HepG2 (cell line): ENCODE data around the gene PRR14. TPM values are rescaled to one million over a fixed set of nuclear protein-coding genes. Genes with fewer than 3 reads are reported as not detected.

ENCODE experiments used
- CEBPG ChIP-seq: IDR thresholded peaks from 2 replicates; pipeline ENCODE4 v1.6.1; 2016
- KDM6A ChIP-seq: IDR thresholded peaks from 2 replicates; pipeline ENCODE4 v1.6.1; 2016; ENCODE audit warnings: low read depth
- NFE2L1 ChIP-seq: sonication (generic); formaldehyde crosslinking; IDR thresholded peaks from 2 replicates; pipeline ENCODE4 v1.4.0; 2020; ENCODE audit warnings: missing genetic modification reagents, mild to moderate bottlenecking, borderline replicate concordance
- RXRB ChIP-seq: IDR thresholded peaks from 2 replicates; pipeline ENCODE4 v1.6.1; 2016; ENCODE audit warnings: borderline replicate concordance, missing genetic modification reagents, missing compliant biosample characterization
- ZFP82 ChIP-seq: sonication (generic); formaldehyde crosslinking; IDR thresholded peaks from 2 replicates; pipeline ENCODE4 v1.5.1; 2020; ENCODE audit warnings: mild to moderate bottlenecking, missing genetic modification reagents, borderline replicate concordance
- ZNF20 ChIP-seq: sonication (generic); formaldehyde crosslinking; IDR thresholded peaks from 2 replicates; pipeline ENCODE4 v1.4.0; 2020; ENCODE audit warnings: mild to moderate bottlenecking, moderate library complexity, missing genetic modification reagents
- ZNF232 ChIP-seq: sonication (generic); formaldehyde crosslinking; IDR thresholded peaks from 2 replicates; pipeline ENCODE4 v1.4.0; 2020; ENCODE audit warnings: missing genetic modification reagents, borderline replicate concordance
- ZNF354B ChIP-seq: sonication (generic); formaldehyde crosslinking; IDR thresholded peaks from 2 replicates; pipeline ENCODE4 v1.8.0; 2022; ENCODE audit warnings: mild to moderate bottlenecking, missing genetic modification reagents
- ZNF75D ChIP-seq: sonication (generic); formaldehyde crosslinking; IDR thresholded peaks from 2 replicates; pipeline ENCODE4 v1.8.1; 2023; ENCODE audit warnings: missing genetic modification reagents, mild to moderate bottlenecking, borderline replicate concordance
- ZNF761 ChIP-seq: sonication (generic); formaldehyde crosslinking; conservative IDR thresholded peaks from 2 replicates; pipeline ENCODE4 v1.4.0; 2020; ENCODE audit warnings: mild to moderate bottlenecking, missing genetic modification reagents
- ZNF841 ChIP-seq: sonication (generic); formaldehyde crosslinking; IDR thresholded peaks from 2 replicates; pipeline ENCODE4 v1.8.1; 2023; ENCODE audit warnings: missing genetic modification reagents, borderline replicate concordance
- polyA plus RNA-seq, 8 experiments: library from polyadenylated mRNA; depleted of rRNA in 3 of 8; stranded (reverse) in 7 of 8; unstranded in 1 of 8; fragments of >200 nt; fragmentation: Illumina TruSeq in 4 of 8; extraction: Trizol in 4 of 8; gene quantifications; 2 replicates each; pipeline versions ENCODE4 v1.2.1 to v1.2.3, GENCODE V29; 2011 to 2016; ENCODE audit warnings: low read depth in 4 of 8, missing spikeins in 1 of 8, mixed read lengths in 1 of 8; ENCODE audit not compliant: insufficient read depth in 1 of 8
- total RNA-seq, 5 experiments: library from RNA; depleted of rRNA; stranded (reverse); fragments of >200 nt; fragmentation: Illumina TruSeq; extraction: Trizol; gene quantifications; 2 replicates each; pipeline ENCODE4 v1.2.3, GENCODE V29; 2016; ENCODE audit warnings: low read depth in 1 of 5
- TF ChIP-seq, protein P1 (sequence below): IDR thresholded peaks from 2 replicates; pipeline ENCODE4 v1.6.1; 2016; ENCODE audit warnings: missing compliant biosample characterization, missing genetic modification reagents, borderline replicate concordance
- TF ChIP-seq, protein P2 (sequence below): sonication (generic); formaldehyde crosslinking; IDR thresholded peaks from 2 replicates; pipeline ENCODE4 v1.4.0; 2020; ENCODE audit warnings: mild to moderate bottlenecking, missing genetic modification reagents
- TF ChIP-seq, protein P3 (sequence below): IDR thresholded peaks from 2 replicates; pipeline ENCODE4 v1.6.1; 2016; ENCODE audit warnings: low read depth, borderline replicate concordance
- TF ChIP-seq, protein P4 (sequence below): sonication (generic); formaldehyde crosslinking; IDR thresholded peaks from 2 replicates; pipeline ENCODE4 v1.9.0; 2021; ENCODE audit warnings: missing genetic modification reagents, mild to moderate bottlenecking, borderline replicate concordance
- TF ChIP-seq, protein P5 (sequence below): sonication (generic); formaldehyde crosslinking; IDR thresholded peaks from 2 replicates; pipeline ENCODE4 v1.4.0; 2020; ENCODE audit warnings: missing genetic modification reagents, mild to moderate bottlenecking, borderline replicate concordance
- TF ChIP-seq, protein P6 (sequence below): sonication (generic); formaldehyde crosslinking; conservative IDR thresholded peaks from 2 replicates; pipeline ENCODE4 v1.5.0; 2020; ENCODE audit warnings: missing genetic modification reagents

The PRR14 gene
- total and polyA plus RNA-seq, 2 of the 13 experiments (the other 11 are each of a cell fraction or from before 2014, with no cell fraction given) = 8.4 to 11.0 TPM

DNA sequence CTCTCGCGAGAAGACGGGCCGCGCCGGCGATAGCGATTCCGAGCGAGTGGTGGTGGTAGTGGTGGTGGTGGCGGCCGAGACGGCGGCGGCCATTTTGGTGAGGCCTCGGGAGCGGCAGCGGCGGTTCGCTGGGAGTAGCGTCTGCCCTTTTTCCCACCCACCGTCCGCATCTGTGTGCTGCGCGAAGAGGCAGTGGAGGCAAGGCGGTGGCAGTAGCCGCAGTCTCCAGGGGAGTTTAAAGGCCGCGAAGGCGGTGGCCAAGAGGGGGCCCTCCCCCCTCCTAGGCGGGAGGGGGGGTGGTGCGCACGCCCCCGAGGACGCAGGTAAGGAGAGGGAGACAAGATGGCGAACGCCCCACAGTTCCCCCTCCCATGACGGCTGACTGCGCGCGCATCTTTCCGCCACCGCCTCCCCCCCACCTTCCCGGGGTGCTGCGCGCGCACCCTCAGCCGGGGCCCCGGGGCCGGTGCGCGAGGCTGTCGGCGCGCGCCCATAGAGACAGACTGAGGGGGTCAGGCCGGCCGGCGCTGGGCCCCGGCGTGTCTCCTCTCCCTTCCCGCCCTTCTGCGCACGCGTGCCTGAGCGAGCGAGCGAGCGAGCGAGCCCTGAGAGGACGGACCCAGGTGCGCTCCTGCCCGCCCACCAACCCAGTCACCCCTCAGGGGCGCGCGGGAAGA is 47.5 kb downstream of the PRR14 start (continued):
- 0 out of 2 replicates have a peak, but pooled peaks have one; percentile 70 for TF ChIP-seq ZNF761
- TF ChIP-seq, protein P1, sequence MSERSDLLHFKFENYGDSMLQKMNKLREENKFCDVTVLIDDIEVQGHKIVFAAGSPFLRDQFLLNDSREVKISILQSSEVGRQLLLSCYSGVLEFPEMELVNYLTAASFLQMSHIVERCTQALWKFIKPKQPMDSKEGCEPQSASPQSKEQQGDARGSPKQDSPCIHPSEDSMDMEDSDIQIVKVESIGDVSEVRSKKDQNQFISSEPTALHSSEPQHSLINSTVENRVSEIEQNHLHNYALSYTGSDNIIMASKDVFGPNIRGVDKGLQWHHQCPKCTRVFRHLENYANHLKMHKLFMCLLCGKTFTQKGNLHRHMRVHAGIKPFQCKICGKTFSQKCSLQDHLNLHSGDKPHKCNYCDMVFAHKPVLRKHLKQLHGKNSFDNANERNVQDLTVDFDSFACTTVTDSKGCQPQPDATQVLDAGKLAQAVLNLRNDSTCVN (CRISPR knock-in tag) = peak; percentile 88; the same call in 1 of the 2 replicates
- 0 out of 2 replicates have a peak, but pooled peaks have one; percentile 49 for TF ChIP-seq CEBPG (CRISPR knock-in tag)
- TF ChIP-seq KDM6A (CRISPR knock-in tag) = 0 out of 2 replicates have a peak, but pooled peaks have one; percentile 23
- peak; percentile 95; the same call in 1 of the 2 replicates for TF ChIP-seq ZFP82 (CRISPR knock-in tag)
- no peak for TF ChIP-seq ZNF20 (CRISPR knock-in tag)
- no peak; the same call in 1 of the 2 replicates for TF ChIP-seq ZNF354B (CRISPR knock-in tag)
- TF ChIP-seq RXRB (CRISPR knock-in tag) = peak; percentile 85
- TF ChIP-seq ZNF75D (CRISPR knock-in tag) = no peak
- TF ChIP-seq ZNF841 = no peak
- TF ChIP-seq, protein P2, sequence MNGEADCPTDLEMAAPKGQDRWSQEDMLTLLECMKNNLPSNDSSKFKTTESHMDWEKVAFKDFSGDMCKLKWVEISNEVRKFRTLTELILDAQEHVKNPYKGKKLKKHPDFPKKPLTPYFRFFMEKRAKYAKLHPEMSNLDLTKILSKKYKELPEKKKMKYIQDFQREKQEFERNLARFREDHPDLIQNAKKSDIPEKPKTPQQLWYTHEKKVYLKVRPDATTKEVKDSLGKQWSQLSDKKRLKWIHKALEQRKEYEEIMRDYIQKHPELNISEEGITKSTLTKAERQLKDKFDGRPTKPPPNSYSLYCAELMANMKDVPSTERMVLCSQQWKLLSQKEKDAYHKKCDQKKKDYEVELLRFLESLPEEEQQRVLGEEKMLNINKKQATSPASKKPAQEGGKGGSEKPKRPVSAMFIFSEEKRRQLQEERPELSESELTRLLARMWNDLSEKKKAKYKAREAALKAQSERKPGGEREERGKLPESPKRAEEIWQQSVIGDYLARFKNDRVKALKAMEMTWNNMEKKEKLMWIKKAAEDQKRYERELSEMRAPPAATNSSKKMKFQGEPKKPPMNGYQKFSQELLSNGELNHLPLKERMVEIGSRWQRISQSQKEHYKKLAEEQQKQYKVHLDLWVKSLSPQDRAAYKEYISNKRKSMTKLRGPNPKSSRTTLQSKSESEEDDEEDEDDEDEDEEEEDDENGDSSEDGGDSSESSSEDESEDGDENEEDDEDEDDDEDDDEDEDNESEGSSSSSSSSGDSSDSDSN (CRISPR knock-in tag) = peak; percentile 89
- TF ChIP-seq ZNF232 (CRISPR knock-in tag) = peak; percentile 52; the same call in 1 of the 2 replicates
- TF ChIP-seq, protein P3, sequence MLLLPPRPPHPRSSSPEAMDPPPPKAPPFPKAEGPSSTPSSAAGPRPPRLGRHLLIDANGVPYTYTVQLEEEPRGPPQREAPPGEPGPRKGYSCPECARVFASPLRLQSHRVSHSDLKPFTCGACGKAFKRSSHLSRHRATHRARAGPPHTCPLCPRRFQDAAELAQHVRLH (CRISPR knock-in tag) = peak; percentile 87; the same call in 1 of the 2 replicates
- TF ChIP-seq, protein P4, sequence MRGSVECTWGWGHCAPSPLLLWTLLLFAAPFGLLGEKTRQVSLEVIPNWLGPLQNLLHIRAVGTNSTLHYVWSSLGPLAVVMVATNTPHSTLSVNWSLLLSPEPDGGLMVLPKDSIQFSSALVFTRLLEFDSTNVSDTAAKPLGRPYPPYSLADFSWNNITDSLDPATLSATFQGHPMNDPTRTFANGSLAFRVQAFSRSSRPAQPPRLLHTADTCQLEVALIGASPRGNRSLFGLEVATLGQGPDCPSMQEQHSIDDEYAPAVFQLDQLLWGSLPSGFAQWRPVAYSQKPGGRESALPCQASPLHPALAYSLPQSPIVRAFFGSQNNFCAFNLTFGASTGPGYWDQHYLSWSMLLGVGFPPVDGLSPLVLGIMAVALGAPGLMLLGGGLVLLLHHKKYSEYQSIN (CRISPR knock-in tag) = no peak
- TF ChIP-seq, protein P5, sequence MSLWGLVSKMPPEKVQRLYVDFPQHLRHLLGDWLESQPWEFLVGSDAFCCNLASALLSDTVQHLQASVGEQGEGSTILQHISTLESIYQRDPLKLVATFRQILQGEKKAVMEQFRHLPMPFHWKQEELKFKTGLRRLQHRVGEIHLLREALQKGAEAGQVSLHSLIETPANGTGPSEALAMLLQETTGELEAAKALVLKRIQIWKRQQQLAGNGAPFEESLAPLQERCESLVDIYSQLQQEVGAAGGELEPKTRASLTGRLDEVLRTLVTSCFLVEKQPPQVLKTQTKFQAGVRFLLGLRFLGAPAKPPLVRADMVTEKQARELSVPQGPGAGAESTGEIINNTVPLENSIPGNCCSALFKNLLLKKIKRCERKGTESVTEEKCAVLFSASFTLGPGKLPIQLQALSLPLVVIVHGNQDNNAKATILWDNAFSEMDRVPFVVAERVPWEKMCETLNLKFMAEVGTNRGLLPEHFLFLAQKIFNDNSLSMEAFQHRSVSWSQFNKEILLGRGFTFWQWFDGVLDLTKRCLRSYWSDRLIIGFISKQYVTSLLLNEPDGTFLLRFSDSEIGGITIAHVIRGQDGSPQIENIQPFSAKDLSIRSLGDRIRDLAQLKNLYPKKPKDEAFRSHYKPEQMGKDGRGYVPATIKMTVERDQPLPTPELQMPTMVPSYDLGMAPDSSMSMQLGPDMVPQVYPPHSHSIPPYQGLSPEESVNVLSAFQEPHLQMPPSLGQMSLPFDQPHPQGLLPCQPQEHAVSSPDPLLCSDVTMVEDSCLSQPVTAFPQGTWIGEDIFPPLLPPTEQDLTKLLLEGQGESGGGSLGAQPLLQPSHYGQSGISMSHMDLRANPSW (CRISPR knock-in tag) = peak; percentile 27; the same call in 1 of the 2 replicates
- TF ChIP-seq NFE2L1 (CRISPR knock-in tag) = no peak
- TF ChIP-seq, protein P6, sequence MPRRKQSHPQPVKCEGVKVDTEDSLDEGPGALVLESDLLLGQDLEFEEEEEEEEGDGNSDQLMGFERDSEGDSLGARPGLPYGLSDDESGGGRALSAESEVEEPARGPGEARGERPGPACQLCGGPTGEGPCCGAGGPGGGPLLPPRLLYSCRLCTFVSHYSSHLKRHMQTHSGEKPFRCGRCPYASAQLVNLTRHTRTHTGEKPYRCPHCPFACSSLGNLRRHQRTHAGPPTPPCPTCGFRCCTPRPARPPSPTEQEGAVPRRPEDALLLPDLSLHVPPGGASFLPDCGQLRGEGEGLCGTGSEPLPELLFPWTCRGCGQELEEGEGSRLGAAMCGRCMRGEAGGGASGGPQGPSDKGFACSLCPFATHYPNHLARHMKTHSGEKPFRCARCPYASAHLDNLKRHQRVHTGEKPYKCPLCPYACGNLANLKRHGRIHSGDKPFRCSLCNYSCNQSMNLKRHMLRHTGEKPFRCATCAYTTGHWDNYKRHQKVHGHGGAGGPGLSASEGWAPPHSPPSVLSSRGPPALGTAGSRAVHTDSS (CRISPR knock-in tag) = no peak
